Activated CD8-positive, alpha-beta T cell treated with anti-CD3 and anti-CD28 coated beads for 36 hours (primary cell): ENCODE measurements around the gene ATG16L2. TPM values are rescaled to one million over a fixed set of nuclear protein-coding genes. Genes with fewer than 3 reads are reported as not detected.

Source experiments
- ATAC-seq: fragments of 200-7000 bp; cut with Tn5 transposase; one replicate; pipeline ENCODE4 v1.10.0; 2021; ENCODE audit warnings: mild to moderate bottlenecking, moderate library complexity
- CTCF ChIA-PET: fragments of 350-600 bp; sonication (Branson Sonifier 250); formaldehyde crosslinking; loops from one replicate; lab custom pipeline; 2021; ENCODE audit warnings: antibody characterized with exemption; lab: Charles Lee
- POLR2A ChIA-PET: fragments of 350-600 bp; sonication (Branson Sonifier 250); formaldehyde crosslinking; loops from one replicate; lab custom pipeline; 2021; ENCODE audit warnings: antibody characterized with exemption; lab: Charles Lee
- DNase-seq: peaks from one replicate; pipeline ENCODE4 v3.0.0-alpha.2; 2020
- H3K27ac Mint-ChIP-seq: one replicate; pipeline ENCODE4 v1.8.0; 2021; ENCODE audit warnings: mild to moderate bottlenecking, mixed read lengths
- H3K27me3 Mint-ChIP-seq: one replicate; pipeline ENCODE4 v1.8.0; 2021; ENCODE audit warnings: mixed read lengths
- H3K36me3 Mint-ChIP-seq: one replicate; pipeline ENCODE4 v1.8.0; 2021; ENCODE audit warnings: low read depth, mixed read lengths
- H3K4me1 Mint-ChIP-seq: one replicate; pipeline ENCODE4 v1.8.0; 2021; ENCODE audit warnings: low read depth, mixed read lengths
- H3K4me3 Mint-ChIP-seq: one replicate; pipeline ENCODE4 v1.8.0; 2021; ENCODE audit warnings: mild to moderate bottlenecking, moderate library complexity, mixed read lengths
- H3K9me3 Mint-ChIP-seq: one replicate; pipeline ENCODE4 v1.8.0; 2021; ENCODE audit warnings: mixed read lengths
- CTCF ChIP-seq: fragments of 200-600 bp; IDR thresholded peaks from one replicate; pipeline ENCODE4 v1.8.0; 2022; ENCODE audit warnings: antibody characterized with exemption, mild to moderate bottlenecking
- intact Hi-C: fragments of 100-400 bp; cut with micrococcal nuclease; formaldehyde crosslinking; loops from one replicate; pipeline ENCODE4 v1.10.0; 2022
- total RNA-seq, 2 experiments: library from RNA; stranded (reverse); gene quantifications; one replicate each; pipeline ENCODE4 v1.2.3, GENCODE V29; 2021

ATG16L2 gene
- total RNA-seq, 2 experiments from 2014 or later, result 70.8 to 71.4 TPM

GRCh38 chr11:72824020-72824419 lies 9.8 kb downstream of the ATG16L2 start:
- DNase-seq (no peak), ATAC-seq (no peak)
- ChIA-PET CTCF (interaction anchor here (1.5 to 2.3 kb wide), 2 partner anchors 99 to 103 kb away, joined by 4 to 9 read pairs; no protein-coding TSS in a partner anchor), POLR2A (interaction anchor here (0.8 to 7.3 kb wide), 2 partner anchors 9 to 318 kb away, joined by 4 to 37 read pairs; partner anchors contain the start of genes ATG16L2 and FCHSD2)
- intact Hi-C loops, result no loop called here
- no peaks in the 10 kb centered on the region for H3K9me3 Mint-ChIP-seq
- H3K36me3 Mint-ChIP-seq, result peaks cover 30% of the 10 kb centered on the region
- TF ChIP-seq CTCF, result no peak
- no peaks in the 10 kb centered on the region for H3K27me3 Mint-ChIP-seq
- H3K4me3 Mint-ChIP-seq, result no peak overlapping the region
- H3K27ac Mint-ChIP-seq, result no peak overlapping the region
- H3K4me1 Mint-ChIP-seq, result peaks cover 19% of the 10 kb centered on the region

- POLR2A ChIA-PET, result interaction anchor here (0.8 to 7.3 kb wide), 2 partner anchors 10 to 317 kb away, joined by 4 to 37 read pairs; partner anchors contain the start of genes ATG16L2 and FCHSD2
- Mint-ChIP-seq H3K4me3 (no peak overlapping the region), H3K27me3 (no peaks in the 10 kb centered on the region), H3K27ac (peak overlapping the region; percentile 25), H3K9me3 (no peaks in the 10 kb centered on the region), H3K36me3 (peaks cover 25% of the 10 kb centered on the region), H3K4me1 (peaks cover 19% of the 10 kb centered on the region)
- TF ChIP-seq CTCF, result no peak
- DNase-seq (no peak), ATAC-seq (no peak)
- CTCF ChIA-PET, result interaction anchor here (2.3 kb wide), 1 partner anchor 100 kb away, joined by 9 read pairs; no protein-coding TSS in a partner anchor
- intact Hi-C loops, result no loop called here
Measured at GRCh38 chr11:72824811-72825505, 10.7 kb downstream of the ATG16L2 start.

GRCh38 chr11:72825661-72826060 lies 11.4 kb downstream of the ATG16L2 start:
- H3K36me3 Mint-ChIP-seq, result peaks cover 19% of the 10 kb centered on the region
- peak overlapping the region; percentile 13 for H3K27ac Mint-ChIP-seq
- TF ChIP-seq CTCF, result no peak
- peaks cover 13% of the 10 kb centered on the region for H3K4me1 Mint-ChIP-seq
- ATAC-seq (no peak), DNase-seq (no peak)
- ChIA-PET POLR2A (interaction anchor here (0.6 to 7.3 kb wide), 2 partner anchors 11 to 411 kb away, joined by 3 to 37 read pairs; partner anchors contain the start of gene ATG16L2), CTCF (no interaction called here)
- H3K4me3 Mint-ChIP-seq, result no peak overlapping the region
- intact Hi-C loops, result no loop called here
- no peaks in the 10 kb centered on the region for H3K9me3 Mint-ChIP-seq
- no peaks in the 10 kb centered on the region for H3K27me3 Mint-ChIP-seq

- Mint-ChIP-seq H3K9me3 (no peaks in the 10 kb centered on the region), H3K27ac (no peak overlapping the region), H3K36me3 (peaks cover 14% of the 10 kb centered on the region), H3K27me3 (no peaks in the 10 kb centered on the region), H3K4me3 (no peak overlapping the region), H3K4me1 (peaks cover 8% of the 10 kb centered on the region)
- no peak for DNase-seq
- no peak for ATAC-seq
- intact Hi-C loops, result no loop called here
- ChIA-PET POLR2A (interaction anchor here (0.6 to 7.3 kb wide), 4 partner anchors 12 to 820 kb away, joined by 3 to 37 read pairs (median 3); partner anchors contain the start of gene ATG16L2), CTCF (interaction anchor here (2.3 kb wide), 1 partner anchor 101 kb away, joined by 11 read pairs; no protein-coding TSS in a partner anchor)
- TF ChIP-seq CTCF, result no peak
Measured at GRCh38 chr11:72826191-72826941, 12.2 kb downstream of the ATG16L2 start.
